Mucosa of descending colon (tissue), 3 donors: ENCODE results near the gene PNPLA7. TPM values are rescaled to one million over a fixed set of nuclear protein-coding genes. Genes with fewer than 3 reads are reported as not detected.
"Not testable (repeated sequence)": the region's sequence is repeated elsewhere in the genome, so short reads cannot be mapped to it uniquely, and the experiment has no call there.

Experiments used
- ATAC-seq: fragments of 200-7000 bp; cut with Tn5 transposase; one replicate; pipeline ENCODE4 v1.9.1; 2020; ENCODE audit warnings: mild to moderate bottlenecking, moderate library complexity
- DNase-seq, 3 donors: peaks; one replicate each; pipeline ENCODE4 v3.0.0-alpha.2; 2020
- H3K36me3 ChIP-seq: fragments of 200-600 bp; one replicate; pipeline ENCODE4 v1.8.0; 2021; ENCODE audit warnings: low read depth, mild to moderate bottlenecking
- H3K4me1 ChIP-seq: fragments of 200-600 bp; one replicate; pipeline ENCODE4 v1.8.0; 2021; ENCODE audit warnings: low read depth, mild to moderate bottlenecking
- H3K4me3 ChIP-seq: fragments of 200-600 bp; one replicate; pipeline ENCODE4 v1.8.0; 2021; ENCODE audit warnings: mild to moderate bottlenecking
- H3K9me3 ChIP-seq: fragments of 200-600 bp; one replicate; pipeline ENCODE4 v1.8.0; 2021; ENCODE audit warnings: mild to moderate bottlenecking
- CTCF ChIP-seq: fragments of 200-600 bp; IDR thresholded peaks from one replicate; pipeline ENCODE4 v1.8.0; 2022; ENCODE audit warnings: antibody characterized with exemption, mild to moderate bottlenecking
- intact Hi-C, 2 donors: fragments of 100-400 bp; cut with DNase I in 1 of 2; cut with micrococcal nuclease in 1 of 2; formaldehyde crosslinking; loops; one replicate each; pipeline versions ENCODE4 v1.11.0 to v1.11.1; 2022; cut with DNase I, micrococcal nuclease
- total RNA-seq, 3 donors: library from RNA; stranded (reverse); fragmentation: NEBNext Ultra II Directional in 2 of 3; extraction: Animal tissue kit (Norgen Biotek cat#: 25700) in 2 of 3; gene quantifications; one replicate each; pipeline versions ENCODE4 v1.2.1 to v1.2.4, GENCODE V29; 2021 to 2023
- donor health status: DM: no; HTN: no; CAD: no; lungs with moderate emphysema.
- donor health status: DM: no; HTN: no; CAD: no.
- donor health status: DM: no; HTN: yes; CAD: no.

The PNPLA7 gene
- total RNA-seq, 3 donors from 2014 or later = 16.7 to 27.4 (median 17.2) TPM

GRCh38 chr9:137475666-137476065, 74.5 kb downstream of the PNPLA7 start:
- intact Hi-C loops = no loop called here
- Histone ChIP-seq H3K36me3 (no peaks in the 10 kb centered on the region), H3K4me1 (no peaks in the 10 kb centered on the region), H3K4me3 (no peak overlapping the region), H3K9me3 (peaks cover 15% of the 10 kb centered on the region)
- DNase-seq = no peak
- ATAC-seq = no peak
- TF ChIP-seq CTCF = no peak

DNA sequence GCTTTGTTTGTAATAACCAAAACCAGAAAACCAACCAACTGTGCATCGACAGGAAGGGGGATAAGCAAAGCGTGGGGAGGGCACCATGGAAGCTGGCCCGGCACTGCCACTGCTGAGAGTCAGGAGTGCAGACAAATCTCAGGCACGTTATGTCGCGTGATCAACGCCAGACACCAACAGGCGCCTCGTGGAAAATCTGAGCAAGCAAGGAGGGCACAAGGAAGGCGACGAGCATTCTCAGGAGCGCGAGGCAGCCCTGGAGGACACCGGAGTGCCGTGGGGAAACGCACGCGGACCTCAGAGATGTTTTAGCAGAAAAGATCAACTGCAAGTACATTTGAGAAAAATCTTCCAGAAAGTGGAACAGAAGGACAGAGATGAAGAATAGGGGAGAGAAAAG, 75.9 kb downstream of the PNPLA7 start:
- no peak for ATAC-seq
- intact Hi-C loops = no loop called here
- TF ChIP-seq CTCF = no peak
- no peaks in the 10 kb centered on the region for H3K36me3 ChIP-seq
- DNase-seq = peak in 2 of 3 donors; percentile 20 to 23
- peaks cover 15% of the 10 kb centered on the region for H3K9me3 ChIP-seq
- no peak overlapping the region for H3K4me3 ChIP-seq
- H3K4me1 ChIP-seq = no peaks in the 10 kb centered on the region

GRCh38 chr9:137470785-137471184, 79.4 kb downstream of the PNPLA7 start:
- intact Hi-C loops = no loop called here
- no peak for TF ChIP-seq CTCF
- Histone ChIP-seq H3K4me1 (no peaks in the 10 kb centered on the region), H3K4me3 (no peak overlapping the region), H3K9me3 (peaks cover 11% of the 10 kb centered on the region), H3K36me3 (no peaks in the 10 kb centered on the region)
- DNase-seq = peak in 1 of 3 donors; percentile 10
- ATAC-seq = no peak

GRCh38 chr9:137467896-137468295, 82.3 kb downstream of the PNPLA7 start:
- no peaks in the 10 kb centered on the region for H3K36me3 ChIP-seq
- H3K4me1 ChIP-seq = no peaks in the 10 kb centered on the region
- intact Hi-C loops = no loop called here
- TF ChIP-seq CTCF = no peak
- no peak for ATAC-seq
- no peak overlapping the region for H3K4me3 ChIP-seq
- no peaks in the 10 kb centered on the region for H3K9me3 ChIP-seq
- DNase-seq = peak in 2 of 3 donors; percentile 9 to 27

DNA sequence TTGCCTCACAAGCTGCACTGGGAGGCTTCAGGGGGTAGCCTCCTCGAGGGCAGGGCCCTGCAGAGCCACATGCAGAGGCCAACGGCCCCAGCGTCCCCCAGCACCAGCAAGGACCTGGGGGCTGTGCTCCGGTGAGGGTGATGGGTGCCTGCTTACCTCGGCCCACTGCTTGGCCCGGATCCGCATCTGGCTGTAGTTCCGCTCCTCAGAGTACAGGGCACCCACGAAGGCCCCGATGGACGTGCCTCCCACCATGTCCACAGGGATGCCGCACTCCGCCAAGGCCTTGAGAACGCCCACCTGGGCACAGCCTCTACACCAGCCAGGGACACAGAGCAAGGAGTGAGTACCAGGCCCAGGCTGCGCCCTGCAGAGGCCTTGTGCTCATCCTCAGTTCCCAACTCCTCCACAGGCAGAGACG, 83.0 kb downstream of the PNPLA7 start:
- intact Hi-C loops = no loop called here
- Histone ChIP-seq H3K4me3 (no peak overlapping the region), H3K4me1 (no peaks in the 10 kb centered on the region), H3K9me3 (no peaks in the 10 kb centered on the region), H3K36me3 (no peaks in the 10 kb centered on the region)
- TF ChIP-seq CTCF = no peak
- DNase-seq (peak in 1 of 3 donors; percentile 49), ATAC-seq (no peak)

DNA sequence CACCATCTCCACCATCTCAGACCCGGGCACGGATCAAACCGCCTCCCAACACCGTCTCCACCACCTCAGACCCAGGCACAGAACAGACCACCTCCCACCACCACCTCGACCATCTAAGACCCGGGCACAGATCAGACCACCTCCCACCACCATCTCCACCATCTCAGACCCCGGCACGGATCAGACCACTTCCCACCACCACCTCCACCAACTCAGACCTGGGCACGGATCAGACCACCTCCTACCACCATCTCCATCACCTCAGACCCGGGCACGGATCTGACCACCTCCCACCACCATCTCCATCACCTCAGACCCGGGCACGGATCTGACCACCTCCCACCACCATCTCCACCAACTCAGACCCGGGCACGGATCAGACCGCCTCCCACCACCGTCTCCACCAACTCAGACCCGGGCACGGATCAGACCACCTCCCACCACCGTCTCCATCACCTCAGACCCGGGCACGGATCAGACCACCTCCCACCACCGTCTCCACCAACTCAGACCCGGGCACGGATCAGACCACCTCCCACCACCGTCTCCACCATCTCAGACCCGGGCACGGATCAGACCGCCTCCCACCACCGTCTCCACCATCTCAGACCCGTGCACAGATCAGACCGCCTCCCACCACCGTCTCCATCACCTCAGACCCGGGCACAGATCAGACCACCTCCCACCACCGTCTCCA, 83.7 kb downstream of the PNPLA7 start:
- H3K4me3 ChIP-seq, intact Hi-C loops, H3K36me3 ChIP-seq, H3K4me1 ChIP-seq, H3K9me3 ChIP-seq, ATAC-seq: not testable (repeated sequence)
- peak in 1 of 3 donors; percentile 37 for DNase-seq
